ENCODE measurements around the gene LRRC59.

Gene LRRC59

GRCh38 chr17:50371526-50371925 lies 25.8 kb downstream of the LRRC59 start:
- Histone ChIP-seq H3K4me3 (ENCODE audit: low read depth, low read length) (peak overlapping the region; percentile 97), H3K4me1 (0 out of 2 replicates have a peak, but pooled peaks cover 2% of the 10 kb centered on the region), H3K27me3 (no peaks in the 10 kb centered on the region), H3K36me3 (peaks cover 52% of the 10 kb centered on the region), H3K9me3 (no peaks in the 10 kb centered on the region)
- DNase-seq = no peak
- no peak for TF ChIP-seq CTCF (IDR thresholded peaks at IDR 0.05; ENCODE audit: low read depth, low read length)

- TF ChIP-seq CTCF (IDR thresholded peaks at IDR 0.05; ENCODE audit: low read depth, low read length) = no peak
- Histone ChIP-seq H3K9me3 (no peaks in the 10 kb centered on the region), H3K4me3 (ENCODE audit: low read depth, low read length) (no peak overlapping the region), H3K4me1 (0 out of 2 replicates have a peak, but pooled peaks cover 2% of the 10 kb centered on the region), H3K27me3 (no peaks in the 10 kb centered on the region), H3K36me3 (peaks cover 53% of the 10 kb centered on the region)
- DNase-seq = no peak
Measured at GRCh38 chr17:50370052-50370451, 27.3 kb downstream of the LRRC59 start.

- DNase-seq = no peak
- H3K27me3 ChIP-seq = no peaks in the 10 kb centered on the region
- H3K9me3 ChIP-seq = no peaks in the 10 kb centered on the region
- TF ChIP-seq CTCF (IDR thresholded peaks at IDR 0.05; ENCODE audit: low read depth, low read length) = no peak
- H3K4me1 ChIP-seq = peaks cover 12% of the 10 kb centered on the region
- H3K4me3 ChIP-seq (ENCODE audit: low read depth, low read length) = no peak overlapping the region
- H3K36me3 ChIP-seq = peaks cover 53% of the 10 kb centered on the region
Measured at GRCh38 chr17:50367401-50367800, 29.9 kb downstream of the LRRC59 start.

- DNase-seq = no peak
- Histone ChIP-seq H3K36me3 (peaks cover 43% of the 10 kb centered on the region), H3K27me3 (no peaks in the 10 kb centered on the region), H3K4me1 (peaks cover 10% of the 10 kb centered on the region), H3K4me3 (ENCODE audit: low read depth, low read length) (no peak overlapping the region), H3K9me3 (no peaks in the 10 kb centered on the region)
- TF ChIP-seq CTCF (IDR thresholded peaks at IDR 0.05; ENCODE audit: low read depth, low read length) = no peak
Measured at GRCh38 chr17:50365649-50366393, 31.5 kb downstream of the LRRC59 start.

GRCh38 chr17:50365165-50365564 lies 32.2 kb downstream of the LRRC59 start:
- H3K36me3 ChIP-seq = peaks cover 38% of the 10 kb centered on the region
- no peak overlapping the region for H3K4me3 ChIP-seq (ENCODE audit: low read depth, low read length)
- H3K4me1 ChIP-seq = peaks cover 10% of the 10 kb centered on the region
- no peaks in the 10 kb centered on the region for H3K27me3 ChIP-seq
- no peak for TF ChIP-seq CTCF (IDR thresholded peaks at IDR 0.05; ENCODE audit: low read depth, low read length)
- no peak for DNase-seq
- H3K9me3 ChIP-seq = no peaks in the 10 kb centered on the region

- H3K36me3 ChIP-seq = peaks cover 33% of the 10 kb centered on the region
- no peaks in the 10 kb centered on the region for H3K9me3 ChIP-seq
- no peak for DNase-seq
Measured at GRCh38 chr17:50364715-50365114, 32.6 kb downstream of the LRRC59 start.

More at GRCh38 chr17:50364715-50365114, 32.6 kb downstream of the LRRC59 start:
- Histone ChIP-seq H3K4me1 (peaks cover 10% of the 10 kb centered on the region), H3K27me3 (no peaks in the 10 kb centered on the region), H3K4me3 (ENCODE audit: low read depth, low read length) (no peak overlapping the region)
- TF ChIP-seq CTCF (IDR thresholded peaks at IDR 0.05; ENCODE audit: low read depth, low read length) = no peak
